ENCODE results near the gene PARD3B. TPM values are rescaled to one million over a fixed set of nuclear protein-coding genes. Genes with fewer than 3 reads are reported as not detected.

PARD3B gene
- total RNA-seq, 1 experiment from 2014 or later, result 3.9 TPM

- H3K27ac ChIP-seq (ENCODE audit: low read length), result no peak overlapping the region
- H4K20me1 ChIP-seq (ENCODE audit: low read length), result no peaks in the 10 kb centered on the region
- no peaks in the 10 kb centered on the region for H3K36me3 ChIP-seq (ENCODE audit: low read depth, low read length)
- H3K9me2 ChIP-seq (replicated peaks; ENCODE audit: low read length), result no peaks in the 10 kb centered on the region
- no peak for ATAC-seq
- no TSS peak for BruUV-seq (replicated peaks)
- ChIA-PET CTCF (no interaction called here), POLR2A (ENCODE audit: unreplicated experiment) (interaction anchor here (0.6 kb wide), 1 partner anchor 12 kb away, joined by 3 read pairs; no protein-coding TSS in a partner anchor)
- no peak for DNase-seq
- TF ChIP-seq EZH2 (IDR thresholded peaks at IDR 0.05; ENCODE audit: low read length, unreplicated experiment) (no peak), EZH2phosphoT487 (IDR thresholded peaks at IDR 0.05; ENCODE audit: borderline replicate concordance, low read length) (no peak), CTCF (conservative IDR thresholded peaks at IDR 0.05; ENCODE audit: low read depth, low read length) (no peak)
- intact Hi-C loops (cut with micrococcal nuclease), result no loop called here
- no peaks in the 10 kb centered on the region for H3K79me2 ChIP-seq (ENCODE audit: low read length)
- no peaks in the 10 kb centered on the region for H3F3A ChIP-seq (ENCODE audit: low read length, unreplicated experiment)
- H3K27me3 ChIP-seq (ENCODE audit: low read length), result no peaks in the 10 kb centered on the region
- H3K4me3 ChIP-seq (ENCODE audit: low read length), result no peak overlapping the region
- no peaks in the 10 kb centered on the region for H3K4me1 ChIP-seq (ENCODE audit: insufficient read depth, low read length)
- no peak overlapping the region for H2AFZ ChIP-seq (ENCODE audit: low read length)
- H3K9ac ChIP-seq (ENCODE audit: low read length), result no peak overlapping the region
- H3K4me2 ChIP-seq (ENCODE audit: low read length), result no peak overlapping the region
- H3K9me3 ChIP-seq (ENCODE audit: low read length), result no peaks in the 10 kb centered on the region
Observed at GRCh38 chr2:205510345-205510744, 965.1 kb downstream of the PARD3B start.

GRCh38 chr2:205511221-205511620, 965.9 kb downstream of the PARD3B start:
- ChIA-PET POLR2A (ENCODE audit: unreplicated experiment) (no interaction called here), CTCF (no interaction called here)
- H3K4me2 ChIP-seq (ENCODE audit: low read length), result no peak overlapping the region
- TF ChIP-seq CTCF (conservative IDR thresholded peaks at IDR 0.05; ENCODE audit: low read depth, low read length) (no peak), EZH2phosphoT487 (IDR thresholded peaks at IDR 0.05; ENCODE audit: borderline replicate concordance, low read length) (no peak), EZH2 (IDR thresholded peaks at IDR 0.05; ENCODE audit: low read length, unreplicated experiment) (no peak)
- H2AFZ ChIP-seq (ENCODE audit: low read length), result no peak overlapping the region
- no peaks in the 10 kb centered on the region for H3K36me3 ChIP-seq (ENCODE audit: low read depth, low read length)
- no peak overlapping the region for H3K9ac ChIP-seq (ENCODE audit: low read length)
- DNase-seq (no peak), ATAC-seq (no peak)
- H3K9me3 ChIP-seq (ENCODE audit: low read length), result no peaks in the 10 kb centered on the region
- no peaks in the 10 kb centered on the region for H3K4me1 ChIP-seq (ENCODE audit: insufficient read depth, low read length)
- intact Hi-C loops (cut with micrococcal nuclease), result no loop called here
- H3K27me3 ChIP-seq (ENCODE audit: low read length), result no peaks in the 10 kb centered on the region
- H3K27ac ChIP-seq (ENCODE audit: low read length), result no peak overlapping the region
- no peaks in the 10 kb centered on the region for H3K79me2 ChIP-seq (ENCODE audit: low read length)
- H4K20me1 ChIP-seq (ENCODE audit: low read length), result no peaks in the 10 kb centered on the region
- no peaks in the 10 kb centered on the region for H3K9me2 ChIP-seq (replicated peaks; ENCODE audit: low read length)
- H3F3A ChIP-seq (ENCODE audit: low read length, unreplicated experiment), result no peaks in the 10 kb centered on the region
- H3K4me3 ChIP-seq (ENCODE audit: low read length), result no peak overlapping the region
- BruUV-seq (replicated peaks), result no TSS peak

- no peaks in the 10 kb centered on the region for H3K9me3 ChIP-seq (ENCODE audit: low read length)
- no peak overlapping the region for H3K9ac ChIP-seq (ENCODE audit: low read length)
- no peaks in the 10 kb centered on the region for H3K9me2 ChIP-seq (replicated peaks; ENCODE audit: low read length)
- no peaks in the 10 kb centered on the region for H3F3A ChIP-seq (ENCODE audit: low read length, unreplicated experiment)
- no peak overlapping the region for H3K4me3 ChIP-seq (ENCODE audit: low read length)
- ATAC-seq (no peak), DNase-seq (no peak)
- no peaks in the 10 kb centered on the region for H3K27me3 ChIP-seq (ENCODE audit: low read length)
- no peak for TF ChIP-seq EZH2phosphoT487 (IDR thresholded peaks at IDR 0.05; ENCODE audit: borderline replicate concordance, low read length)
- TF ChIP-seq EZH2 (IDR thresholded peaks at IDR 0.05; ENCODE audit: low read length, unreplicated experiment), result no peak
- no peak for TF ChIP-seq CTCF (conservative IDR thresholded peaks at IDR 0.05; ENCODE audit: low read depth, low read length)
- ChIA-PET POLR2A (ENCODE audit: unreplicated experiment) (no interaction called here), CTCF (no interaction called here)
- intact Hi-C loops (cut with micrococcal nuclease), result no loop called here
- no peaks in the 10 kb centered on the region for H3K79me2 ChIP-seq (ENCODE audit: low read length)
- no TSS peak for BruUV-seq (replicated peaks)
- no peaks in the 10 kb centered on the region for H4K20me1 ChIP-seq (ENCODE audit: low read length)
- no peaks in the 10 kb centered on the region for H3K36me3 ChIP-seq (ENCODE audit: low read depth, low read length)
- H3K4me1 ChIP-seq (ENCODE audit: insufficient read depth, low read length), result no peaks in the 10 kb centered on the region
- no peak overlapping the region for H3K27ac ChIP-seq (ENCODE audit: low read length)
- H3K4me2 ChIP-seq (ENCODE audit: low read length), result no peak overlapping the region
- H2AFZ ChIP-seq (ENCODE audit: low read length), result no peak overlapping the region
Observed at GRCh38 chr2:205511641-205512040, 966.4 kb downstream of the PARD3B start.

All from PC-3 (cell line).